ENCODE results near the gene OR2G6.
A peak's percentile ranks its signal among the peaks of the same experiment; 100 is the strongest.
"Not testable (repeated sequence)": the region's sequence is repeated elsewhere in the genome, so short reads cannot be mapped to it uniquely, and the experiment has no call there.

OR2G6 gene

GRCh38 chr1:248507773-248508172, at the start of gene OR2G6:
Gene OR2G6, plus strand, starts transcription at chr1:248508073. Its CDS starts 13,574 bp downstream, at chr1:248521647.
- not testable (repeated sequence) for H3K36me3 ChIP-seq (ENCODE audit: control insufficient read depth, insufficient read depth, low read length); H3K4me3 ChIP-seq (replicated peaks; ENCODE audit: low read depth, low read length); DNase-seq (ENCODE audit: extremely low read depth, insufficient read length); H3K27me3 ChIP-seq (replicated peaks; ENCODE audit: control insufficient read depth, insufficient read depth, low read length)

GRCh38 chr1:248459117-248459516, 48.8 kb upstream of the OR2G6 start:
- not testable (repeated sequence) for DNase-seq (ENCODE audit: extremely low read depth, insufficient read length); H3K27me3 ChIP-seq (replicated peaks; ENCODE audit: control insufficient read depth, insufficient read depth, low read length); H3K4me3 ChIP-seq (replicated peaks; ENCODE audit: low read depth, low read length); H3K36me3 ChIP-seq (ENCODE audit: control insufficient read depth, insufficient read depth, low read length)

- TF ChIP-seq CTCF (IDR thresholded peaks at IDR 0.05; ENCODE audit: insufficient read depth, low read length, poor library complexity, severe bottlenecking): no peak
- no peaks in the 10 kb centered on the region for H3K36me3 ChIP-seq (ENCODE audit: control insufficient read depth, insufficient read depth, low read length)
- DNase-seq (ENCODE audit: extremely low read depth, insufficient read length): no peak
Measured at GRCh38 chr1:248471154-248471553, 36.7 kb upstream of the OR2G6 start.

GRCh38 chr1:248472111-248472510, 35.8 kb upstream of the OR2G6 start:
- DNase-seq (ENCODE audit: extremely low read depth, insufficient read length); H3K4me3 ChIP-seq (replicated peaks; ENCODE audit: low read depth, low read length); H3K36me3 ChIP-seq (ENCODE audit: control insufficient read depth, insufficient read depth, low read length); H3K27me3 ChIP-seq (replicated peaks; ENCODE audit: control insufficient read depth, insufficient read depth, low read length): not testable (repeated sequence)

More at GRCh38 chr1:248471154-248471553, 36.7 kb upstream of the OR2G6 start:
- no peaks in the 10 kb centered on the region for H3K27me3 ChIP-seq (replicated peaks; ENCODE audit: control insufficient read depth, insufficient read depth, low read length)
- no peak overlapping the region for H3K4me3 ChIP-seq (replicated peaks; ENCODE audit: low read depth, low read length)

GRCh38 chr1:248473051-248473450, 34.8 kb upstream of the OR2G6 start, which contains the start of gene OR2T3:
Gene OR2T3, plus strand, starts transcription at chr1:248473351. Its CDS starts 0 bp downstream, at chr1:248473351.
- not testable (repeated sequence) for DNase-seq (ENCODE audit: extremely low read depth, insufficient read length); H3K4me3 ChIP-seq (replicated peaks; ENCODE audit: low read depth, low read length)

GRCh38 chr1:248475660-248476059, 32.2 kb upstream of the OR2G6 start:
- DNase-seq (ENCODE audit: extremely low read depth, insufficient read length); H3K36me3 ChIP-seq (ENCODE audit: control insufficient read depth, insufficient read depth, low read length); H3K27me3 ChIP-seq (replicated peaks; ENCODE audit: control insufficient read depth, insufficient read depth, low read length); H3K4me3 ChIP-seq (replicated peaks; ENCODE audit: low read depth, low read length): not testable (repeated sequence)

More at GRCh38 chr1:248473051-248473450, 34.8 kb upstream of the OR2G6 start, which contains the start of gene OR2T3:
- H3K36me3 ChIP-seq (ENCODE audit: control insufficient read depth, insufficient read depth, low read length); H3K27me3 ChIP-seq (replicated peaks; ENCODE audit: control insufficient read depth, insufficient read depth, low read length): not testable (repeated sequence)

- H3K4me3 ChIP-seq (replicated peaks; ENCODE audit: low read depth, low read length): peak overlapping the region; percentile 45
- H3K36me3 ChIP-seq (ENCODE audit: control insufficient read depth, insufficient read depth, low read length); H3K27me3 ChIP-seq (replicated peaks; ENCODE audit: control insufficient read depth, insufficient read depth, low read length): not testable (repeated sequence)
- peak; percentile 8 for DNase-seq (ENCODE audit: extremely low read depth, insufficient read length)
Measured at GRCh38 chr1:248481686-248482579, 25.9 kb upstream of the OR2G6 start.

GRCh38 chr1:248488289-248488688, 19.6 kb upstream of the OR2G6 start, which contains the start of gene OR2T5:
Gene OR2T5, plus strand, starts transcription at chr1:248488589. Its CDS starts 0 bp downstream, at chr1:248488589.
- H3K4me3 ChIP-seq (replicated peaks; ENCODE audit: low read depth, low read length); H3K36me3 ChIP-seq (ENCODE audit: control insufficient read depth, insufficient read depth, low read length); H3K27me3 ChIP-seq (replicated peaks; ENCODE audit: control insufficient read depth, insufficient read depth, low read length); DNase-seq (ENCODE audit: extremely low read depth, insufficient read length): not testable (repeated sequence)

GRCh38 chr1:248496661-248497060, 11.2 kb upstream of the OR2G6 start:
- not testable (repeated sequence) for DNase-seq (ENCODE audit: extremely low read depth, insufficient read length); H3K4me3 ChIP-seq (replicated peaks; ENCODE audit: low read depth, low read length); H3K36me3 ChIP-seq (ENCODE audit: control insufficient read depth, insufficient read depth, low read length); H3K27me3 ChIP-seq (replicated peaks; ENCODE audit: control insufficient read depth, insufficient read depth, low read length)

GRCh38 chr1:248500305-248501035, 7.4 kb upstream of the OR2G6 start:
- not testable (repeated sequence) for DNase-seq (ENCODE audit: extremely low read depth, insufficient read length); H3K27me3 ChIP-seq (replicated peaks; ENCODE audit: control insufficient read depth, insufficient read depth, low read length); H3K4me3 ChIP-seq (replicated peaks; ENCODE audit: low read depth, low read length); H3K36me3 ChIP-seq (ENCODE audit: control insufficient read depth, insufficient read depth, low read length)

- not testable (repeated sequence) for H3K4me3 ChIP-seq (replicated peaks; ENCODE audit: low read depth, low read length); H3K27me3 ChIP-seq (replicated peaks; ENCODE audit: control insufficient read depth, insufficient read depth, low read length); H3K36me3 ChIP-seq (ENCODE audit: control insufficient read depth, insufficient read depth, low read length); DNase-seq (ENCODE audit: extremely low read depth, insufficient read length)
Measured at GRCh38 chr1:248510217-248510616, 2.3 kb downstream of the OR2G6 start.
